Superior temporal gyrus (tissue), 1 donor: Measurements from ENCODE around the gene ABT1.
"Not testable (repeated sequence)": the region's sequence is repeated elsewhere in the genome, so short reads cannot be mapped to it uniquely, and the experiment has no call there.

Experiments used
- DNase-seq: peaks from one replicate; pipeline ENCODE4 v3.0.0-alpha.2; 2016; ENCODE audit errors: extremely low spot score

Gene ABT1

GRCh38 chr6:26596579-26597388 is at the start of gene ABT1:
ABT1 (plus strand) TSS chr6:26596953; CDS start chr6:26596983, 30 bp downstream.
- DNase-seq: peak; percentile 99

- not testable (repeated sequence) for DNase-seq
These were observed 49.4 kb upstream of the ABT1 start for GRCh38 chr6:26547363-26547762.

- no peak for DNase-seq
These were observed 46.3 kb upstream of the ABT1 start for GRCh38 chr6:26550250-26550993.

DNA sequence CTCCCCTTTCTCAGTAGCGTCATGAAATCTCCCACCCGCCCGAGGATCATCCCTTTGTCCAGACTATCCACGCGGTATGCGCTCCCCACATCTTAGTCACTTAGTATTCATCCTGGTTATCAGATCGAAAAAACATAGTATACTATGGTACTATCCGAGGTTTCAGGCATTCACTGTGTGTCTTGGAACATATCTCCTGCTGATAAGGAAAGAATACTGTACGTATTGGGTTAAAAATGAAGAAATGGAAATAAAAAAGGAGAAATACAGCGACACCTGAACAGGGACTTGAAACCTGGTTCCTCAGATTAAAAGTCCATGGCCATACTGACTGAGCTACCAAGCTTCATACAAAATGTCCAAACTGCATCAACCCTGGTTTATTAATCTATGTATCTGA is 44.5 kb upstream of the ABT1 start:
- no peak for DNase-seq

DNA sequence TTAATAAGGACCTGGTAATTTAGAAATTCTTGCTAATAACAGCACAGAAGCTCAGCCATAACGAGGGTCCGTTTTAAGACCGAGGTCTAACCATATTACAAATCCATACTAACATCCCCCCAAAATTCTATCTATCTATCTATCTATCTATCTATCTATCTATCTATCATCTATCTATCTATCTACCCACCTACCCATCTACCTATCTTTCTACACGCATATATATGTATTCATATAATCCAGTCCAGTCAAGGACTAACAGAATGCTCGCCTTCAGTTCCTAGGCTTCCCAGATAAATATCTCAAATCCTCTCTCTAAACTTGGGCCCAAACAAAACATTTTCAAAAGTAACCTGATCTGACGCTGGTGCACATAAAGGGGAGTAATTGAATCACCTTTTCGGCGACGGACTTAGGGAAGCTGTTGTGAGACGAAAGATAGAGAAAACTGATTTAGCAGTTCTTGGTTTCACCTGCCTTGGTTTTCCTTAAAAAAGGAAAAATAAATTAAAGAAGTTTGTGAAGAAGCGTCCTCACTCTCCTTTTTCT is 44.0 kb upstream of the ABT1 start:
- DNase-seq: no peak

DNA sequence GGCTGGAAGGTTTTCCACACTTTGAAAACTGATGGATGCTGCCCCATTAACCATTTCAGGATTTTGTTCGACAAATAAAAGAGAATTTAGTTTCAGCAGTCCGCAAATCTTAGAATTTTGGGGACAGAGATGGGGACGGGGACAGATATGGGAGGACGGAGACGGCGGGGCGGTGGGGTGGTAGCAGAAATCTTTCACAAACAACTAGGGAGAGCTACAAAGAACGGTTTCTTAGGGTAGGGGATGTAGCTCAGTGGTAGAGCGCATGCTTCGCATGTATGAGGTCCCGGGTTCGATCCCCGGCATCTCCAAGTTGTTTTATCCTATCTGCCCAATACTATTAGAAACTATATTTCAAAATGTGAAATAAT is 43.5 kb upstream of the ABT1 start:
- DNase-seq: peak; percentile 95

GRCh38 chr6:26553635-26554446 is 42.9 kb upstream of the ABT1 start:
- peak; percentile 92 for DNase-seq

- no peak for DNase-seq
These were observed 42.4 kb upstream of the ABT1 start for GRCh38 chr6:26554447-26554696.

- DNase-seq: peak; percentile 81
These were observed 41.9 kb upstream of the ABT1 start for GRCh38 chr6:26554697-26555504.

DNA sequence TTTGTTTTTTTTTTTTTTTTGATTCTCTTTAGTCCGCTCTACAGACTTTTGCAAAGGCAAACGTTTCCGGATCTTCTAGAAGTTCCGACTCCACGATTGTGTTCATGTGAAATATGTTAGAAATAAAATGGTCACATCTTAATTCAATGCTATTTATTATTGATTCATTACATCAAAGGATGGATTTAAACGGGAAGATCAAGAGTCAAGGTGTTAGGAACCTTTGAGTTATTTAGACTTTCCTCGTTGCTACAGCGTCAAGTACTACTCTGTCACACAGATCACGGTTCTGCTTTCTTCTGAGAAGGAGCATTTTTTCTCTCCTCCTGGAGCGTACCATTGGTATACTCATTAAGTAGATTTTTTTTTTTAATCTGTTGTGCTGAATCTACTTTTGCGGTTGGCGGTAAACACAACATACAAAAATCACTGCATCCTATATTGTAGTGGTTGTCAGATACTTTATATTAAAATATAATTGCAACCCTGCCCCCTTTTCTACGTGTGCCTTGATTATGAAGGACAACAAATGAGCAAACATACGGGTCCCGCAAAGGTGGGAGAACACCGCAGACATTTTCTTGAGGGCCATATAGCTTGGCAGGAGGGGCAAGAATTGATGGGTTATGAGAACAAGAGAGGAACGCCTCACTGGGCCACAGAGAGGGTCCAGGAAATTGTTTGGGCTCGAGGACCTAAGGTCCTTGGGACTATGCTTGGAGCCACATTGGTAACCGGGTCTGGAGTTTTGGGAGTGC is 41.1 kb upstream of the ABT1 start:
- peak; percentile 55 for DNase-seq

DNA sequence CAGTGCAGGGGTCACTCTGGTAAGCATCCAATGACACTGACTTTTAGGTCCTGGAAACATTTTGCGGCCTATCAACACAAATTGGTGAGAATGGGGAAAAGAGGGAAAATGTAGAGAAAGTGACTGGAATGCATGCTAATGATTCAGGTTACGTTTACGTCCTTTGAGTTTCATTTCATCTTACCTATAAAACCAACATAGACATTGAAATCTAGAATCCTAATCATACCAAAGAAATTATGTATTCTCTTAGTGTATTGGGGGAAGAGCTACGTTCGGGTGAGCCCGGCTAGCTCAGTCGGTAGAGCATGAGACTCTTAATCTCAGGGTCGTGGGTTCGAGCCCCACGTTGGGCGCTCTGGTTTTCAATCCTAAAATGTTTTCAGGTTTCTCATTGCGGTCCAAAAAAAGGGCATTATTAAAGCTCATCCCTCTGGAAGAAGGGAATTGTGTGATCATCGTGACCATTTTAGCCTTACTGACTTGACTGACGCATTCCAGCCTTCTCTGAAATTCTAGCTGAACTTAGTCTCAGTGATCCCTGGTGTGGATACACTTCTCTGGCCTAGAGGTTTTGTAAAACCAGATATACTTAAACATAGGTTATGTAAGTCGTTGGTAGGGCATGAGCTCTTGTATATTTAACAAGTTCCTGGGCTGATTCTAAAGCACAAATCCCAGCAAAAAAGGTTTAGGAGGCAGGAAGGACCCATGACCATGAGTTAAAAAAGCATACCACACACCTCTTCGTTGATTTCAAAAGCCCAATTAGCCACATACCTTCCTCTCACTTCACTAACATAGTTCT is 40.3 kb upstream of the ABT1 start:
- peak; percentile 76 for DNase-seq

DNA sequence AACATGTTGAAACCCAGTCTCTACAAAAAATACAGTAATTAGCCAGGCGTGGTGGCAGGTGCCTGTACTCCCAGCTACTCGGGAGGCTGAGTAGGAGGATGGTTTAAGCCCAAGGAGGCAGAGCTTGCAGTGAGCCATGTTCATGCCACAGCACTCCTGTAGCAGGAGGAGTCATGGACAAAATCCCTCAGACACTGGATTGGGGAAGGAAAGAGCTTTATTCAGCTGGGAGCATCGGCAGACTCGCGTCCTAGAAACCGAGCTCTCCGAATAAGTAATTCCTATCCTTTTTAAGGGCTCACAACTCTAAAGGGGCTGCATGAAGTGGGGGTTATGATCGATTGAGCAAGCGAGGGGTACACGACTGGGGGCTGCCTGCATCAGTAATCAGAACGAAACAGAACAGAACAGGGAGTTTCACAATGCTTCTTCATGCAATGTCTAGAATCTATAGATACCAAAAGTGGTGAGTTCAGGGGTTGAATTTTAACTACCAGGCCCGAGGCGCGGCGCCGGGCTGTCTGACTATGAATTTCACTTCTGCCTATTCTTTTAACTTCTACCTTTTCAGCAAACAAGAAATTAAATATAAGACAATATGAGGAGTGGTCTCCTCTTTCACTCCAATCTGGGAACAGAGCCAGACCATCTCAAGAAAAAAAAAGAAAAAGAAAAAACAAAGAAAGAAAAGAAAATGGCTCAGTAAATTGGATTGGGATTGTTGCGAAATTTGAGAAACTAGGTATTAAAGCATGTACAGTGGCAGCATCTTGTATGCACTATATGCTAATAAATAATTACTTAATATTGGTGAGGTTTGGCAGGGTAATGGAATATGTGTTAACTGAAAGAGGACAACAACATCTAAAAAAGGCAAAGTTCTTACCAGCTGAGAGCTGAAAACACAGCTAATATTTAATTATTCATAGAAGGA is 35.0 kb upstream of the ABT1 start:
- DNase-seq: no peak

GRCh38 chr6:26563488-26563887 is 33.3 kb upstream of the ABT1 start:
- no peak for DNase-seq

- peak; percentile 99 for DNase-seq
These were observed 27.9 kb upstream of the ABT1 start for GRCh38 chr6:26568601-26569432.

DNA sequence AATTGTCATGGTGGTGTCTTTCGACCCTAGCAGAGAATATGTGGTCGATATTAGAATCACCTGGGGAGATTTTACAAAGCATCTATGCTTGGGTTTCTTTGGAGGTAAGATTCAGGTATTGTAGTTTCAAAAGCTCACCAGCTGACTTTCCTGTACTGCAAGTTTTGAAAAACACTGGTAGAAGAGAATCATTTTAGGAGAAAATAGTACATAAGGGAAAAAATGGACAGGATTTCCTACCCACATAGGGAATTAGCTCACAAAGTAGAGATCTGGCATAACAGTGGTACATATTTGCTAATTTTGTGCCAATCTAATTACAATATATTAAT is 27.4 kb upstream of the ABT1 start:
- DNase-seq: no peak

DNA sequence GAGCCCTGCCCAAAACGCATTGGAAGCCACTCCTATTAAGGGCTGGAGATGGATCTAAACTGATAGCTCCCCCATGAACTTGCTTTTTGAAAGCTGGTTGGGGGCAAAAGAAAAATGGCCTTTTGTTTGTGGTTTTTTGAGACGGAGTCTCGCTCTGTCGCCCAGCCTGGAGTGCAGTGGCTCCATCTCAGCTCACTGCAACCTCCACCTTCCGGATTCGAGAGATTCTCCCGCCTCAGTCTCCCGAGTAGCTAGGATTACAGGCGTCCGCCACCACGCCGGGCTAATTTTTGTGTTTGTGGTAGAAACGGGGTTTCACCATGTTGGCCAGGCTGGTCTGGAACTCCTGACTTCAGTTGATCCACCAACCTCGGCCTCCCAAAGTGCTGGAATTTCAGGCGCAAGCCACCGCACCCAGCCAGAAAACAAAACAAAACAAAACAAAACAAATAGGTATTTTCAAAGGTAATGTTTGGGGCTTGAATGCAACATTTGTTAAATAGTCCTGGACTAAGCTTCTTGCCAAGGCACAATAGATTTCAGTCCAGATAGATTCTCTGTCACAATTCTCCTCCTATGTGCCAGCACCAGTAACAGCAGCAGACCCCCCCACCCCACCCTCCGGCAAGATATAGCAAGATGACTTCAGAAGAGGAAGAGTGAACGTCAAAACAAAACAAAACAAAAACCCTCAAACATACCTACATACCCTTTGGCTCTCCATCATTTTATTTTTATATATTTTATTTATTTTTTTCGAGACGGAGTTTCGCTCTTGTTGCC is 26.5 kb upstream of the ABT1 start:
- no peak for DNase-seq
